ENCODE results near the gene KIAA2012. TPM values are rescaled to one million over a fixed set of nuclear protein-coding genes. Genes with fewer than 3 reads are reported as not detected.
"Not testable (repeated sequence)": the region's sequence is repeated elsewhere in the genome, so short reads cannot be mapped to it uniquely, and the experiment has no call there.

The KIAA2012 gene
- polyA plus RNA-seq, 6 donors from 2014 or later = not detected

- peak within 1 kb of the TSS; percentile 92 to 98 (median 98) for H3K27ac Mint-ChIP-seq
- DNase-seq = peak; percentile 88
- H3K27me3 Mint-ChIP-seq = no peaks in the 10 kb centered on the region
- no peaks in the 10 kb centered on the region for H3K9me3 Mint-ChIP-seq
- H3K4me1 Mint-ChIP-seq = peaks cover 17 to 37% (median 25%) of the 10 kb centered on the region in 3 donors
- H3K36me3 Mint-ChIP-seq = no peaks in the 10 kb centered on the region
- ATAC-seq (ENCODE audit: low read depth in 2 of 2) = peak; percentile 94 to 96
- H3K4me3 Mint-ChIP-seq = peak within 1 kb of the TSS; percentile 95 to 100 (median 96)
Observed at GRCh38 chr2:202238234-202239197, 165.5 kb downstream of the KIAA2012 start, which contains the start of gene SUMO1. TSS of gene SUMO1 (minus strand) at chr2:202238597. CDS start at chr2:202238451, 146 bp downstream.

GRCh38 chr2:202247710-202248109, 174.7 kb downstream of the KIAA2012 start:
- not testable (repeated sequence) for H3K4me1 Mint-ChIP-seq; H3K9me3 Mint-ChIP-seq; H3K4me3 Mint-ChIP-seq; ATAC-seq (ENCODE audit: low read depth in 2 of 2); H3K36me3 Mint-ChIP-seq; DNase-seq; H3K27ac Mint-ChIP-seq
- H3K27me3 Mint-ChIP-seq = peaks cover 3 to 38% (median 6%) of the 10 kb centered on the region in 3 donors

- Mint-ChIP-seq H3K9me3 (no peaks in the 10 kb centered on the region), H3K4me1 (no peaks in the 10 kb centered on the region), H3K27ac (no peak overlapping the region), H3K36me3 (no peaks in the 10 kb centered on the region), H3K27me3 (peaks cover 3 to 32% (median 6%) of the 10 kb centered on the region in 3 donors), H3K4me3 (no peak overlapping the region)
- no peak for DNase-seq
- no peak for ATAC-seq (ENCODE audit: low read depth in 2 of 2)
Observed at GRCh38 chr2:202249521-202250253, 176.6 kb downstream of the KIAA2012 start.

- Mint-ChIP-seq H3K27ac (no peak overlapping the region), H3K36me3 (no peaks in the 10 kb centered on the region), H3K27me3 (peaks cover 3 to 21% (median 6%) of the 10 kb centered on the region in 3 donors), H3K4me3 (no peak overlapping the region), H3K4me1 (no peaks in the 10 kb centered on the region), H3K9me3 (no peaks in the 10 kb centered on the region)
- no peak for ATAC-seq (ENCODE audit: low read depth in 2 of 2)
- DNase-seq = no peak
Observed at GRCh38 chr2:202251494-202251893, 178.4 kb downstream of the KIAA2012 start.

Other genes with a start within 250 kb of the KIAA2012 start
- under 1 TPM in 2 of 6 donors, not detected in 4; 0.13 to 0.17 TPM for gene FZD7, start 39.4 kb upstream of the KIAA2012 start, polyA plus RNA-seq (ENCODE audit: low read depth in 6 of 6)
- gene SUMO1, start 165.3 kb downstream of the KIAA2012 start, polyA plus RNA-seq (ENCODE audit: low read depth in 6 of 6) = 100 to 1,000 TPM; 136 to 248 (median 168) TPM
- gene NOP58, start 192.5 kb downstream of the KIAA2012 start, polyA plus RNA-seq (ENCODE audit: low read depth in 6 of 6) = 100 to 1,000 TPM in 1 of 6 donors, 10 to 100 TPM in 5; 65.9 to 103 (median 85.9) TPM